Mucosa of rectum (tissue), 2 donors: ENCODE data around the gene EDDM3A.
A peak's percentile ranks its signal among the peaks of the same experiment; 100 is the strongest.

Experiments
- H3K27ac ChIP-seq, 2 donors: one replicate each; pipeline ENCODE4 v1.7.0; 2013; ENCODE audit warnings: inconsistent platforms in 2 of 2, low read depth in 2 of 2, low read length in 2 of 2
- H3K27me3 ChIP-seq, 2 donors: one replicate each; pipeline ENCODE4 v1.7.0; 2013; ENCODE audit warnings: low read length in 2 of 2; ENCODE audit not compliant: control insufficient read depth in 2 of 2, insufficient read depth in 2 of 2
- H3K36me3 ChIP-seq, 2 donors: one replicate each; pipeline ENCODE4 v1.7.0; 2013; ENCODE audit warnings: low read length in 2 of 2; ENCODE audit not compliant: control insufficient read depth in 2 of 2, insufficient read depth in 2 of 2
- H3K4me1 ChIP-seq, 2 donors: one replicate each; pipeline ENCODE4 v1.7.0; 2013; ENCODE audit warnings: low read length in 2 of 2, mild to moderate bottlenecking in 1 of 2; ENCODE audit not compliant: control insufficient read depth in 2 of 2, insufficient read depth in 2 of 2
- H3K4me3 ChIP-seq, 2 donors: one replicate each; pipeline ENCODE4 v1.7.0; 2013; ENCODE audit warnings: low read length in 2 of 2
- H3K9ac ChIP-seq, 2 donors: one replicate each; pipeline ENCODE4 v1.7.0; 2013; ENCODE audit warnings: low read length in 2 of 2, low read depth in 1 of 2, mild to moderate bottlenecking in 1 of 2
- H3K9me3 ChIP-seq, 2 donors: one replicate each; pipeline ENCODE4 v1.7.0; 2013; ENCODE audit warnings: low read length in 2 of 2; ENCODE audit not compliant: control insufficient read depth in 2 of 2
- donor health status: healthy.
- donor health status: Normal muscosa, but diverticular disease.

The EDDM3A gene

DNA sequence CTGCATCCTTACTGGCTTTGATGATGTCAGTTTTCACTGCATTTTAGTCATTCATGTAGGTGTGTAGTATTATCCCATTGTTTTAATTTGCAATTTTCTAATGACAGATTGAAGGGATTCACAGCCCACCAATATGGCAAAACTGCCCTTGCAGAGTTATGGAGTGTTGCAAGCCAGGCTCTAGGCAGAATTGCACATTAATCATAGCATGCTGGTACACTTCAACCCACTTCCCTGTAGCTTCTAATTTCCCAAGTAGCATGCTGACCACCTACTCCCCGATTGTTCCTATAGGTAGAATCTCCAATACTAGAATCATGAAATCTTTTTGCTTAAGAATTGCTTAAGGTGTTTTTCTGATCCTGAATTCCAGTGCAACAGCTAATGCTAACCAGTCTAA, 30.2 kb downstream of the EDDM3A start:
- Histone ChIP-seq H3K9me3 (no peaks in the 10 kb centered on the region), H3K4me3 (no peak overlapping the region), H3K4me1 (no peaks in the 10 kb centered on the region), H3K27me3 (no peaks in the 10 kb centered on the region), H3K9ac (no peak overlapping the region), H3K36me3 (no peaks in the 10 kb centered on the region), H3K27ac (no peak overlapping the region)

DNA sequence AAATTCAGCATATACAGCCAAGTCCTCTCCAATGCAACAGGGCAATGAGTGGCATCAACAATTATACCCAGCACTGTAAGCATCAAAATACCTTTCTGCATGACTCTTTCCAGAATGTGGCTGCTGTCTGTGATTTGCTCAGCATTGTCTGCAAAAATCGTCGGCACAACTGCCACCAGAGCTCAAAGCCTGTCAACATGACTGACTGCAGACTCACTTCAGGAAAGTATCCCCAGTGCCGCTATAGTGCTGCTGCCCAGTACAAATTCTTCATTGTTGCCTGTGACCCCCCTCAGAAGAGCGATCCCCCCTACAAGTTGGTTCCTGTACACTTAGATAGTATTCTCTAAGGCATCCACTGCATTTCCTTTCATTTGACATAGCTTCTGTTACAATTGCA, 36.1 kb downstream of the EDDM3A start:
- no peaks in the 10 kb centered on the region for H3K27me3 ChIP-seq
- no peaks in the 10 kb centered on the region for H3K36me3 ChIP-seq
- H3K9me3 ChIP-seq: no peaks in the 10 kb centered on the region
- peaks cover 18% of the 10 kb centered on the region in 2 donors for H3K4me1 ChIP-seq
- H3K4me3 ChIP-seq: peak overlapping the region; percentile 53 to 70
- peak overlapping the region; percentile 57 to 70 for H3K27ac ChIP-seq
- H3K9ac ChIP-seq: peak overlapping the region; percentile 18 to 58

- Histone ChIP-seq H3K4me3 (peak overlapping the region; percentile 53 to 70), H3K36me3 (no peaks in the 10 kb centered on the region), H3K9me3 (no peaks in the 10 kb centered on the region), H3K4me1 (peaks cover 18% of the 10 kb centered on the region in 2 donors), H3K9ac (peak overlapping the region; percentile 18 to 58), H3K27me3 (no peaks in the 10 kb centered on the region), H3K27ac (peak overlapping the region; percentile 57 to 70)
These were observed 36.7 kb downstream of the EDDM3A start for GRCh38 chr14:20782280-20782890.

DNA sequence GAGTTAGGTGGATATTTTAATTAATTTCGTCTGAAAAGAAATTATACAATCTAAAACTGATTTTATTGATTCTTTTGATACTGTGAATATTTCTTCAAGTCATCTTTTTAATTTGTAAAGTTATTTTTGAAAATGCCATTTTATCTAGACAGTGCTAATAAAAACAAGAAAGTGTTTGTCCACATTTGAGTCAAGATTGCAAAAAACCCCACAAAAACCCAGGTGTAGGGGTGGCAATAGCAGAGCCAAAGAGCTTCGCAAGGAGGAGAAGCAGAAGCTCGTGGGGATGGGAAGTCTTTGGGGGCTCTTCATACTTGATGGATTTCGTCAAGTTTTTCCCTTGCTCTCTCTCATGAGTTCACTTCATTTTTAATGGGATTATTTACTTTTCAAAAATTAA, 41.3 kb downstream of the EDDM3A start:
- H3K36me3 ChIP-seq: no peaks in the 10 kb centered on the region
- H3K4me3 ChIP-seq: no peak overlapping the region
- H3K9me3 ChIP-seq: no peaks in the 10 kb centered on the region
- H3K27me3 ChIP-seq: no peaks in the 10 kb centered on the region
- peaks cover 8 to 10% of the 10 kb centered on the region in 2 donors for H3K4me1 ChIP-seq
- no peak overlapping the region for H3K27ac ChIP-seq
- no peak overlapping the region for H3K9ac ChIP-seq

- no peaks in the 10 kb centered on the region for H3K36me3 ChIP-seq
- H3K9ac ChIP-seq: no peak overlapping the region
- no peaks in the 10 kb centered on the region for H3K9me3 ChIP-seq
- H3K27me3 ChIP-seq: no peaks in the 10 kb centered on the region
- no peak overlapping the region for H3K4me3 ChIP-seq
- H3K27ac ChIP-seq: no peak overlapping the region
- H3K4me1 ChIP-seq: peaks cover 0 to 3% of the 10 kb centered on the region in 2 donors
These were observed 43.6 kb downstream of the EDDM3A start for GRCh38 chr14:20789230-20789813.

DNA sequence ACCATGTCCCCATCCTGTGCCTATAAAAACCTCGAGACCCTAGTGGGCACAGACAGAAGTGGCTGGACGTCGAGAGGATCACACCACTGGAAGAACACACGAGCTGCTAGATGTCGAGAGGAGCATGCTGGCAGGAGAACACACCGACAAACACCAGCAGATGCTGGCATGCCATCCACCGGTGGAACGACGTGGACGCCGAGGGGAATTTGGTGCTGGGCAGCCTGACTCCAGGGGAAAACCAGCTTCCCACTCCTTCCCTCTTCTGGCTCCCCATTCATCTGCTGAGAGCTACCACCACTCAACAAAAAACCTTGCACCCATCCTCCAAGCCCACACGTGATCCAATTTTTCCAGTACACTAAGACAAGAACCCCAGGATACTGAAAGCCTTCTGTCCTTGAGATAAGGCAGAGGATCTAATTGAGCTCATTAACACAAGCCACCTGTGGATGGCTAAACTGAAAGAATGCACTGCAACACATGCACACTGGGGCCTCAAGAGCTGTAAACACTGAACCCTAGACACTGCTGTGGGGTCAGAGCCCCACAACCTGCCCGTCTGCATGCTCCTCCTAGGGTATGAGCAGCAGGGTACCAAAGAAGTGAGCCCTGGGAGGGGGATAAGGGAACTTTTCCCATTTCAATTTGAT, 44.9 kb downstream of the EDDM3A start:
- Histone ChIP-seq H3K4me1 (peaks cover 0 to 3% of the 10 kb centered on the region in 2 donors), H3K27ac (no peak overlapping the region), H3K4me3 (no peak overlapping the region), H3K27me3 (no peaks in the 10 kb centered on the region), H3K36me3 (no peaks in the 10 kb centered on the region), H3K9ac (no peak overlapping the region), H3K9me3 (no peaks in the 10 kb centered on the region)

GRCh38 chr14:20791187-20791586, 45.5 kb downstream of the EDDM3A start:
- no peaks in the 10 kb centered on the region for H3K9me3 ChIP-seq
- H3K4me3 ChIP-seq: no peak overlapping the region
- H3K9ac ChIP-seq: no peak overlapping the region
- no peak overlapping the region for H3K27ac ChIP-seq
- peaks cover 0 to 3% of the 10 kb centered on the region in 2 donors for H3K4me1 ChIP-seq
- no peaks in the 10 kb centered on the region for H3K27me3 ChIP-seq
- H3K36me3 ChIP-seq: no peaks in the 10 kb centered on the region

- no peaks in the 10 kb centered on the region for H3K27me3 ChIP-seq
- peaks cover 0 to 3% of the 10 kb centered on the region in 2 donors for H3K4me1 ChIP-seq
- no peak overlapping the region for H3K4me3 ChIP-seq
- H3K27ac ChIP-seq: no peak overlapping the region
- H3K9ac ChIP-seq: no peak overlapping the region
- no peaks in the 10 kb centered on the region for H3K9me3 ChIP-seq
- no peaks in the 10 kb centered on the region for H3K36me3 ChIP-seq
These were observed 45.9 kb downstream of the EDDM3A start for GRCh38 chr14:20791597-20791996.

GRCh38 chr14:20792556-20792955, 46.9 kb downstream of the EDDM3A start:
- Histone ChIP-seq H3K27ac (no peak overlapping the region), H3K9ac (no peak overlapping the region), H3K4me3 (no peak overlapping the region), H3K36me3 (no peaks in the 10 kb centered on the region), H3K27me3 (no peaks in the 10 kb centered on the region), H3K9me3 (no peaks in the 10 kb centered on the region), H3K4me1 (peaks cover 0 to 3% of the 10 kb centered on the region in 2 donors)

DNA sequence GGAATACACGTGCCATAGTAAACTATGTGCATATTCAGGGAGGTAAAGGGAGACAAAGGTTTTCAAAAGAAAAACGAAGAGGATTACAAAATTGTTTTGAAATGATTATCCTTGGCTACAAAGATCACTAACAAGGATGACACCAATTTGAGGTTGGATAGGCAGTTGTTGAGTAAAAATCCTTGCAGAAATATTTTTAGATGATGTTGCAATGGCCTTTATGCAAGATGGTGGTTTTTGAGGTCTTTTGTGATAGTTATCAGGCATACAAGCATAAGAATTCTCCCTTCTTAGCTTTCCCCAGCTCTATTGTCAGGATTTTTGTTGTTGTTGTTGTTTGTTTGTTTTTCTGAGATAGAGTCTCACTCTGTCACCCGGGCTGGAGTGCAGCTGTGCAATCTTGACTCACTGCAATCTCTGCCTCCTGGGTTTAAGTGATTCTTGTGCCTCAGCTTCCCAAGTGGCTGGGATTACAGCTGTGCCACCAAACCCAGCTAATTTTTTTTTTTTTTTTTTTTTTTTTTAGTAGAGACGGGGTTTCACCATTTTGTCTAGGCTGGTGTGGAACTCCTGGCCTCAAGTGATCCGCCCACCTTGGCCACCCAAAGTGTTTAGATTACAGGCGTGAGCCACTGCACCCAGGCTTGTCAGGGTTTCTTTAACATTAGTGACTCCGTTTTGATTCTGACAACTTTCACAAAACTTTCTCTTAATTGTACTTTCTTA, 49.1 kb downstream of the EDDM3A start:
- Histone ChIP-seq H3K36me3 (no peaks in the 10 kb centered on the region), H3K4me3 (no peak overlapping the region), H3K9me3 (no peaks in the 10 kb centered on the region), H3K27me3 (no peaks in the 10 kb centered on the region), H3K9ac (no peak overlapping the region), H3K4me1 (no peaks in the 10 kb centered on the region), H3K27ac (no peak overlapping the region)
